Upper lobe of left lung (tissue), 6 donors: ENCODE results near the gene C1orf174. TPM values are rescaled to one million over a fixed set of nuclear protein-coding genes. Genes with fewer than 3 reads are reported as not detected.

Experiments
- ATAC-seq, 2 donors: fragments of 200-7000 bp; cut with Tn5 transposase; one replicate each; pipeline ENCODE4 v1.9.1; 2022; ENCODE audit warnings: mild to moderate bottlenecking in 2 of 2, moderate library complexity in 2 of 2; ENCODE audit not compliant: low FRiP score in 2 of 2
- DNase-seq, 2 donors: peaks; one replicate each; pipeline ENCODE4 v3.0.0-alpha.2; 2019 to 2020
- H3K27ac ChIP-seq, 4 donors: fragments of 200-600 bp; sonication (generic); one replicate each; pipeline ENCODE4 v1.5.1; 2016 to 2019
- H3K27me3 ChIP-seq, 4 donors: fragments of 200-600 bp; sonication (generic); one replicate each; pipeline ENCODE4 v1.5.1; 2017 to 2019
- H3K36me3 ChIP-seq, 4 donors: fragments of 200-600 bp; sonication (generic); one replicate each; pipeline ENCODE4 v1.5.1; 2016 to 2019
- H3K4me1 ChIP-seq, 4 donors: fragments of 200-600 bp; sonication (generic); one replicate each; pipeline ENCODE4 v1.5.1; 2018 to 2019
- H3K4me3 ChIP-seq, 4 donors: fragments of 200-600 bp; sonication (generic); one replicate each; pipeline ENCODE4 v1.5.1; 2017 to 2019; ENCODE audit warnings: mild to moderate bottlenecking in 2 of 4, moderate library complexity in 1 of 4
- H3K9me3 ChIP-seq, 4 donors: fragments of 200-600 bp; sonication (generic); one replicate each; pipeline ENCODE4 v1.5.1; 2018 to 2019
- CTCF ChIP-seq, 6 experiments: fragments of 450-650 bp in 4 of 6; fragments of 200-600 bp in 2 of 6; sonication (generic) in 2 of 6; IDR thresholded peaks; one replicate each; pipeline ENCODE4 v1.5.1; 2016 to 2019; ENCODE audit warnings: antibody characterized with exemption in 6 of 6
- EP300 ChIP-seq, 4 donors: sonication (generic); formaldehyde crosslinking; IDR thresholded peaks; one replicate each; pipeline ENCODE4 v1.5.1; 2017; ENCODE audit warnings: antibody characterized with exemption in 4 of 4, control low read depth in 2 of 4
- POLR2A ChIP-seq, 4 donors: fragments of 450-650 bp; IDR thresholded peaks; one replicate each; pipeline ENCODE4 v1.5.1; 2016 to 2017; ENCODE audit warnings: antibody characterized with exemption in 4 of 4, mild to moderate bottlenecking in 2 of 4
- POLR2AphosphoS5 ChIP-seq, 2 donors: sonication (generic); formaldehyde crosslinking; IDR thresholded peaks; one replicate each; pipeline ENCODE4 v1.5.1; 2017; ENCODE audit warnings: antibody characterized with exemption in 2 of 2
- WGBS, 2 donors: methylation state at CpG; one replicate each; pipeline ENCODE4 v1.1.5; 2017 to 2018; 5-methylcytosine and 5-hydroxymethylcytosine counted together
- total RNA-seq, 6 donors: library from RNA; depleted of rRNA in 4 of 6; stranded (reverse); fragments of >200 nt in 4 of 6; gene quantifications; one replicate each; pipeline versions ENCODE4 v1.1.0 to v1.2.1, GENCODE V29; 2016 to 2021
- donor health status: DM: no; HTN: no; CAD: no; lungs with moderate emphysema.
- donor health status: DM: no; HTN: yes; CAD: no; lungs with severe emphysema.

Gene C1orf174
- total RNA-seq, 6 donors from 2014 or later, result 15.9 to 35.6 (median 20.6) TPM

GRCh38 chr1:3852091-3852490, 48.0 kb downstream of the C1orf174 start:
- TF ChIP-seq POLR2AphosphoS5 (IDR thresholded peaks at IDR 0.05), result no peak
- no peak for TF ChIP-seq POLR2A (IDR thresholded peaks at IDR 0.05)
- TF ChIP-seq EP300 (IDR thresholded peaks at IDR 0.05), result no peak
- ATAC-seq (no peak), DNase-seq (no peak)
- H3K27ac ChIP-seq, result no peak overlapping the region
- 86 to 89% methylated on average over 12 of the region's 12 CpGs for WGBS, 2 donors
- H3K27me3 ChIP-seq, result no peaks in the 10 kb centered on the region
- no peak overlapping the region for H3K4me3 ChIP-seq
- H3K9me3 ChIP-seq, result no peaks in the 10 kb centered on the region
- H3K4me1 ChIP-seq, result peaks cover 10 to 18% (median 11%) of the 10 kb centered on the region in 4 donors
- peaks cover 0 to 45% (median 27%) of the 10 kb centered on the region in 4 donors for H3K36me3 ChIP-seq

- no peak for TF ChIP-seq CTCF (IDR thresholded peaks at IDR 0.05)
- TF ChIP-seq EP300 (IDR thresholded peaks at IDR 0.05), result no peak
- TF ChIP-seq POLR2AphosphoS5 (IDR thresholded peaks at IDR 0.05), result no peak
- TF ChIP-seq POLR2A (IDR thresholded peaks at IDR 0.05), result no peak
- WGBS, 2 donors, result 96 to 97% methylated on average over 6 of the region's 6 CpGs
- Histone ChIP-seq H3K27ac (no peak overlapping the region), H3K9me3 (no peaks in the 10 kb centered on the region), H3K27me3 (no peaks in the 10 kb centered on the region), H3K4me1 (peaks cover 10 to 17% (median 10%) of the 10 kb centered on the region in 4 donors), H3K4me3 (no peak overlapping the region), H3K36me3 (peaks cover 0 to 53% (median 32%) of the 10 kb centered on the region in 4 donors)
- DNase-seq (no peak), ATAC-seq (no peak)
These were observed 48.8 kb downstream of the C1orf174 start for GRCh38 chr1:3851292-3851691.

- TF ChIP-seq CTCF (IDR thresholded peaks at IDR 0.05), result no peak
- TF ChIP-seq EP300 (IDR thresholded peaks at IDR 0.05), result no peak
- TF ChIP-seq POLR2A (IDR thresholded peaks at IDR 0.05), result no peak
- TF ChIP-seq POLR2AphosphoS5 (IDR thresholded peaks at IDR 0.05), result no peak
- H3K27ac ChIP-seq, result no peak overlapping the region
- H3K4me1 ChIP-seq, result peaks cover 5 to 12% (median 6%) of the 10 kb centered on the region in 4 donors
- no peaks in the 10 kb centered on the region for H3K9me3 ChIP-seq
- peaks cover 0 to 56% (median 32%) of the 10 kb centered on the region in 4 donors for H3K36me3 ChIP-seq
- ATAC-seq (no peak), DNase-seq (peak in 1 of 2 donors; percentile 42)
- H3K27me3 ChIP-seq, result no peaks in the 10 kb centered on the region
- no peak overlapping the region for H3K4me3 ChIP-seq
- WGBS, 2 donors, result 87 to 93% methylated on average over 12 of the region's 12 CpGs
These were observed 49.2 kb downstream of the C1orf174 start for GRCh38 chr1:3850857-3851256.

- Histone ChIP-seq H3K4me3 (no peak overlapping the region), H3K9me3 (no peaks in the 10 kb centered on the region), H3K27me3 (no peaks in the 10 kb centered on the region), H3K4me1 (no peaks in the 10 kb centered on the region), H3K36me3 (peaks cover 7 to 82% (median 52%) of the 10 kb centered on the region in 4 donors), H3K27ac (no peak overlapping the region)
- WGBS, 2 donors, result 81 to 89% methylated on average over 6 of the region's 6 CpGs
- no peak for ATAC-seq
- no peak for DNase-seq
- TF ChIP-seq CTCF (IDR thresholded peaks at IDR 0.05) (no peak), POLR2A (IDR thresholded peaks at IDR 0.05) (no peak), POLR2AphosphoS5 (IDR thresholded peaks at IDR 0.05) (no peak), EP300 (IDR thresholded peaks at IDR 0.05) (no peak)
These were observed 53.0 kb downstream of the C1orf174 start for GRCh38 chr1:3847081-3847480.

- WGBS, 2 donors, result 93 to 95% methylated on average over 3 of the region's 3 CpGs
- H3K9me3 ChIP-seq, result no peaks in the 10 kb centered on the region
- H3K27me3 ChIP-seq, result no peaks in the 10 kb centered on the region
- TF ChIP-seq POLR2A (IDR thresholded peaks at IDR 0.05), result no peak
- no peak for TF ChIP-seq POLR2AphosphoS5 (IDR thresholded peaks at IDR 0.05)
- TF ChIP-seq EP300 (IDR thresholded peaks at IDR 0.05), result no peak
- TF ChIP-seq CTCF (IDR thresholded peaks at IDR 0.05), result no peak
- H3K36me3 ChIP-seq, result peaks cover 7 to 80% (median 54%) of the 10 kb centered on the region in 4 donors
- H3K4me1 ChIP-seq, result no peaks in the 10 kb centered on the region
- H3K4me3 ChIP-seq, result no peak overlapping the region
- ATAC-seq (no peak), DNase-seq (no peak)
- no peak overlapping the region for H3K27ac ChIP-seq
These were observed 53.5 kb downstream of the C1orf174 start for GRCh38 chr1:3846541-3846940.
